ENCODE measurements around the gene RPS15A. TPM values are rescaled to one million over a fixed set of nuclear protein-coding genes. Genes with fewer than 3 reads are reported as not detected.

RPS15A gene
- polyA plus RNA-seq, 3 donors = 1,209 to 2,855 (median 1,397) TPM

DNA sequence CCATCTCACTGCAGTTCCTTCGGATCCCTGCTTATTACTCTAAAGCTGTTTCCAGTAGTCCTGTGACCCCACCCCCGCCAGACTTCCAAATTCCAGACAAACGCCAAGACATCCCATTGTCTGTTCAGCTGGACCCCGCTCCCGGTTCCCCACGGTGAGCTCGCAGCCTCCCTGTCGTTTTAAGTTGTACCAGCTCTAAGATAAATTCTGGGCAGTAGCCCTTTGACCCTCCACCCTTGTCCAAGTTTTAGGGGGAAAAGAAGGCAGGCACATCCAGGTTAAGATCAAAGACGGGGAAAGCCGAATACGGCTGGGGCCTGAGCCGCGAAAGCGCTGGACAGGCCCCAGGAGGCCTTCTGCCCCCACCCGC lies 10.6 kb upstream of the RPS15A start:
- H3K36me3 Mint-ChIP-seq = peaks cover 15 to 24% of the 10 kb centered on the region in 2 donors
- H3K27me3 Mint-ChIP-seq (ENCODE audit: low read depth in 3 of 3) = no peaks in the 10 kb centered on the region
- H4K20me1 ChIP-seq (ENCODE audit: insufficient read depth, low read length) = peaks cover 23% of the 10 kb centered on the region
- no peaks in the 10 kb centered on the region for H3K27me3 ChIP-seq (ENCODE audit: control insufficient read depth in 2 of 2, insufficient read depth in 2 of 2, low read length in 2 of 2)
- peak overlapping the region; percentile 93 to 98 (median 95) for H3K27ac Mint-ChIP-seq
- peaks cover 58% of the 10 kb centered on the region for H3K4me1 Mint-ChIP-seq
- peak overlapping the region; percentile 93 to 95 for H3K27ac ChIP-seq (ENCODE audit: low read depth in 1 of 2, low read length in 2 of 2)
- peaks cover 0 to 2% (median 0%) of the 10 kb centered on the region in 7 donors for H3K9me3 Mint-ChIP-seq
- peaks cover 77% of the 10 kb centered on the region for H3K79me2 ChIP-seq (ENCODE audit: insufficient read depth, low read length)
- peaks cover 19 to 29% of the 10 kb centered on the region in 2 donors for H3K36me3 ChIP-seq (replicated peaks in 1 of 2; ENCODE audit: control insufficient read depth in 1 of 2, insufficient read depth in 2 of 2, low read length in 2 of 2)
- TF ChIP-seq, protein P1, sequence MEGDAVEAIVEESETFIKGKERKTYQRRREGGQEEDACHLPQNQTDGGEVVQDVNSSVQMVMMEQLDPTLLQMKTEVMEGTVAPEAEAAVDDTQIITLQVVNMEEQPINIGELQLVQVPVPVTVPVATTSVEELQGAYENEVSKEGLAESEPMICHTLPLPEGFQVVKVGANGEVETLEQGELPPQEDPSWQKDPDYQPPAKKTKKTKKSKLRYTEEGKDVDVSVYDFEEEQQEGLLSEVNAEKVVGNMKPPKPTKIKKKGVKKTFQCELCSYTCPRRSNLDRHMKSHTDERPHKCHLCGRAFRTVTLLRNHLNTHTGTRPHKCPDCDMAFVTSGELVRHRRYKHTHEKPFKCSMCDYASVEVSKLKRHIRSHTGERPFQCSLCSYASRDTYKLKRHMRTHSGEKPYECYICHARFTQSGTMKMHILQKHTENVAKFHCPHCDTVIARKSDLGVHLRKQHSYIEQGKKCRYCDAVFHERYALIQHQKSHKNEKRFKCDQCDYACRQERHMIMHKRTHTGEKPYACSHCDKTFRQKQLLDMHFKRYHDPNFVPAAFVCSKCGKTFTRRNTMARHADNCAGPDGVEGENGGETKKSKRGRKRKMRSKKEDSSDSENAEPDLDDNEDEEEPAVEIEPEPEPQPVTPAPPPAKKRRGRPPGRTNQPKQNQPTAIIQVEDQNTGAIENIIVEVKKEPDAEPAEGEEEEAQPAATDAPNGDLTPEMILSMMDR (IDR thresholded peaks at IDR 0.05) = no peak
- H3K4me3 ChIP-seq (replicated peaks in 1 of 3; ENCODE audit: low read depth in 2 of 3, low read length in 3 of 3) = peak overlapping the region; percentile 65 to 94 (median 92)
- peak overlapping the region; percentile 55 for H2AFZ ChIP-seq (ENCODE audit: insufficient read depth, low read depth, low read length, poor library complexity, severe bottlenecking)
- peaks cover 49 to 67% of the 10 kb centered on the region in 2 donors for H3K4me1 ChIP-seq (ENCODE audit: control insufficient read depth in 1 of 2, insufficient read depth in 2 of 2, low read length in 2 of 2)
- peak in 1 of 3 donors; percentile 14 for DNase-seq
- peak overlapping the region; percentile 96 for H3K4me2 ChIP-seq (replicated peaks; ENCODE audit: extremely low read depth, low read length, poor library complexity, severe bottlenecking)
- 0% methylated on average over 9 of the region's 15 CpGs for WGBS (ENCODE audit: insufficient coverage)
- intact Hi-C loops (cut with micrococcal nuclease) = loop anchor here (1.0 to 10.0 kb wide), 6 partner anchors 10 to 754 kb away; partner anchors contain the start of genes SMG1 (in 2 of the 2), CCP110 (in 1 of the 2), COQ7 (in 1 of the 2) and GDE1 (in 1 of the 2)
- no peaks in the 10 kb centered on the region for H3K9me3 ChIP-seq (replicated peaks in 1 of 2; ENCODE audit: control insufficient read depth in 1 of 2, insufficient read depth in 1 of 2, low read length in 2 of 2)
- peak overlapping the region; percentile 93 to 98 for H3K4me3 Mint-ChIP-seq
- H3K9ac ChIP-seq (ENCODE audit: insufficient read depth, low read length, poor library complexity, severe bottlenecking) = peak overlapping the region; percentile 95

DNA sequence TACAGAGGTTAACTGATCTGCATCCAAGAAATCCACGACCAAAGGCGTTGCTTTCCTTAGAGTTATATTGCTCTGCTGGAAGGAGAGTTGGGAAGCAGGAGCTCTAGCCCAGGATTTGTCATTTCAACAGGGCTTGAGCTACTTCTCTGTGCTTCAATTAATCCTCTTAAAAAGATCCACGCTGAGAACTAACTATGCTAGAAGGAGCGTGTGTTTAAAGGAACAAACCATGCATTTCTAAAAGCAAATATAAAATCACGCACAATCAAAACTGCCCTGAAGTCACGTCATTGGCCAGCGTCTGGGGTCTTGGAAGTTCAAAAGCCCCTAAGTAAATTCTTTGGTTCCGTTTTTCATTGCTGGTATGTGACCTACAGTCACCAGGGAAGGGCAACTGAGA lies 10.2 kb upstream of the RPS15A start:
- Histone ChIP-seq H2AFZ (ENCODE audit: insufficient read depth, low read depth, low read length, poor library complexity, severe bottlenecking) (no peak overlapping the region), H3K79me2 (ENCODE audit: insufficient read depth, low read length) (peaks cover 77% of the 10 kb centered on the region), H3K4me2 (replicated peaks; ENCODE audit: extremely low read depth, low read length, poor library complexity, severe bottlenecking) (peak overlapping the region; percentile 96), H3K4me3 (replicated peaks in 1 of 3; ENCODE audit: low read depth in 2 of 3, low read length in 3 of 3) (peak overlapping the region; percentile 65 to 94 (median 92)), H4K20me1 (ENCODE audit: insufficient read depth, low read length) (peaks cover 23% of the 10 kb centered on the region), H3K36me3 (replicated peaks in 1 of 2; ENCODE audit: control insufficient read depth in 1 of 2, insufficient read depth in 2 of 2, low read length in 2 of 2) (peaks cover 24 to 33% of the 10 kb centered on the region in 2 donors), H3K27ac (ENCODE audit: low read depth in 1 of 2, low read length in 2 of 2) (peak overlapping the region; percentile 93 to 95), H3K4me1 (ENCODE audit: control insufficient read depth in 1 of 2, insufficient read depth in 2 of 2, low read length in 2 of 2) (peaks cover 46 to 63% of the 10 kb centered on the region in 2 donors), H3K9ac (ENCODE audit: insufficient read depth, low read length, poor library complexity, severe bottlenecking) (peak overlapping the region; percentile 95), H3K27me3 (ENCODE audit: control insufficient read depth in 2 of 2, insufficient read depth in 2 of 2, low read length in 2 of 2) (no peaks in the 10 kb centered on the region), H3K9me3 (replicated peaks in 1 of 2; ENCODE audit: control insufficient read depth in 1 of 2, insufficient read depth in 1 of 2, low read length in 2 of 2) (no peaks in the 10 kb centered on the region)
- H3K27ac Mint-ChIP-seq = peak overlapping the region; percentile 93 to 98 (median 95)
- H3K36me3 Mint-ChIP-seq = peaks cover 19 to 28% of the 10 kb centered on the region in 2 donors
- no CpG with 5 or more reads among the region's 8 CpGs for WGBS (ENCODE audit: insufficient coverage)
- TF ChIP-seq, protein P1 (IDR thresholded peaks at IDR 0.05) = no peak
- peak in 2 of 3 donors; percentile 7 to 38 for DNase-seq
- intact Hi-C loops (cut with micrococcal nuclease) = loop anchor here (1.0 to 10.0 kb wide), 6 partner anchors 10 to 755 kb away; partner anchors contain the start of genes SMG1 (in 2 of the 2), CCP110 (in 1 of the 2), COQ7 (in 1 of the 2) and GDE1 (in 1 of the 2)
- H3K9me3 Mint-ChIP-seq = peaks cover 0 to 2% (median 0%) of the 10 kb centered on the region in 7 donors
- H3K4me3 Mint-ChIP-seq = peak overlapping the region; percentile 93 to 98
- no peaks in the 10 kb centered on the region for H3K27me3 Mint-ChIP-seq (ENCODE audit: low read depth in 3 of 3)
- peaks cover 53% of the 10 kb centered on the region for H3K4me1 Mint-ChIP-seq
